Left ventricle myocardium superior (tissue), 1 donor: ENCODE results near the gene XIRP2. TPM values are rescaled to one million over a fixed set of nuclear protein-coding genes. Genes with fewer than 3 reads are reported as not detected.

Experiments used
- ATAC-seq: fragments of 200-7000 bp; cut with Tn5 transposase; one replicate; pipeline ENCODE4 v1.9.1; 2020; ENCODE audit warnings: mild to moderate bottlenecking, moderate library complexity
- DNase-seq: peaks from one replicate; pipeline ENCODE4 v3.0.0-alpha.2; 2020
- intact Hi-C: fragments of 100-400 bp; cut with micrococcal nuclease; formaldehyde crosslinking; loops from one replicate; pipeline ENCODE4 v1.11.0; 2022
- total RNA-seq: library from RNA; stranded (reverse); fragmentation: NEBNext Ultra II Directional; extraction: Animal tissue kit (Norgen Biotek cat#: 25700); gene quantifications from one replicate; pipeline ENCODE4 v1.2.1, GENCODE V29; 2021
- donor health status: DM: no; HTN: yes; CAD: no; lungs with severe emphysema.

Gene XIRP2
- total RNA-seq, 1 donor from 2014 or later, result 248 TPM

GRCh38 chr2:167115541-167115940 is 227.3 kb downstream of the XIRP2 start:
- ATAC-seq (no peak), DNase-seq (no peak)
- intact Hi-C loops, result no loop called here

- ATAC-seq, result no peak
- no peak for DNase-seq
- intact Hi-C loops, result no loop called here
These were observed 234.1 kb downstream of the XIRP2 start for GRCh38 chr2:167122389-167122788.

- intact Hi-C loops, result no loop called here
- no peak for DNase-seq
- ATAC-seq, result no peak
These were observed 237.9 kb downstream of the XIRP2 start for GRCh38 chr2:167126165-167126564.

- peak; percentile 63 for ATAC-seq
- intact Hi-C loops, result no loop called here
- DNase-seq, result no peak
These were observed 238.9 kb downstream of the XIRP2 start for GRCh38 chr2:167127135-167127534.

- intact Hi-C loops, result no loop called here
- DNase-seq (no peak), ATAC-seq (no peak)
These were observed 239.8 kb downstream of the XIRP2 start for GRCh38 chr2:167128130-167128529.

- ATAC-seq (peak; percentile 71), DNase-seq (no peak)
- intact Hi-C loops, result no loop called here
These were observed 243.8 kb downstream of the XIRP2 start for GRCh38 chr2:167132066-167132465.

GRCh38 chr2:167132906-167133555 is 244.8 kb downstream of the XIRP2 start:
- intact Hi-C loops, result no loop called here
- peak; percentile 43 for ATAC-seq
- DNase-seq, result no peak

- DNase-seq, result no peak
- ATAC-seq, result peak; percentile 52
- intact Hi-C loops, result no loop called here
These were observed 245.3 kb downstream of the XIRP2 start for GRCh38 chr2:167133614-167134013.

GRCh38 chr2:167134381-167135072 is 246.2 kb downstream of the XIRP2 start:
- intact Hi-C loops, result no loop called here
- DNase-seq, result no peak
- no peak for ATAC-seq

- no peak for DNase-seq
- no peak for ATAC-seq
- intact Hi-C loops, result no loop called here
These were observed 247.4 kb downstream of the XIRP2 start for GRCh38 chr2:167135706-167136105.

- ATAC-seq (no peak), DNase-seq (no peak)
- intact Hi-C loops, result no loop called here
These were observed 248.8 kb downstream of the XIRP2 start for GRCh38 chr2:167136879-167137596.

GRCh38 chr2:167140330-167140729 is 252.1 kb downstream of the XIRP2 start:
- ATAC-seq, result peak; percentile 46
- intact Hi-C loops, result no loop called here
- DNase-seq, result no peak

- peak; percentile 98 for ATAC-seq
- intact Hi-C loops, result no loop called here
- no peak for DNase-seq
These were observed 252.5 kb downstream of the XIRP2 start for GRCh38 chr2:167140767-167141166.

GRCh38 chr2:167142554-167142953 is 254.3 kb downstream of the XIRP2 start:
- intact Hi-C loops, result no loop called here
- DNase-seq, result no peak
- peak; percentile 46 for ATAC-seq

GRCh38 chr2:167144179-167144898 is 256.1 kb downstream of the XIRP2 start:
- DNase-seq (no peak), ATAC-seq (no peak)
- intact Hi-C loops, result no loop called here

- intact Hi-C loops, result no loop called here
- ATAC-seq (no peak), DNase-seq (no peak)
These were observed 259.1 kb downstream of the XIRP2 start for GRCh38 chr2:167147271-167147941.

- no peak for DNase-seq
- intact Hi-C loops, result no loop called here
- ATAC-seq, result no peak
These were observed 263.6 kb downstream of the XIRP2 start for GRCh38 chr2:167151894-167152293.

GRCh38 chr2:167157523-167157922 is 269.2 kb downstream of the XIRP2 start:
- intact Hi-C loops, result no loop called here
- no peak for ATAC-seq
- no peak for DNase-seq

GRCh38 chr2:167177196-167177595 is 288.9 kb downstream of the XIRP2 start:
- intact Hi-C loops, result no loop called here
- ATAC-seq (no peak), DNase-seq (no peak)
